ENCODE results near the gene EIF3I. TPM values are rescaled to one million over a fixed set of nuclear protein-coding genes. Genes with fewer than 3 reads are reported as not detected.

Gene EIF3I
- polyA plus RNA-seq, 1 of the 3 experiments (the other 2 are of a cell fraction), result 479 TPM

DNA sequence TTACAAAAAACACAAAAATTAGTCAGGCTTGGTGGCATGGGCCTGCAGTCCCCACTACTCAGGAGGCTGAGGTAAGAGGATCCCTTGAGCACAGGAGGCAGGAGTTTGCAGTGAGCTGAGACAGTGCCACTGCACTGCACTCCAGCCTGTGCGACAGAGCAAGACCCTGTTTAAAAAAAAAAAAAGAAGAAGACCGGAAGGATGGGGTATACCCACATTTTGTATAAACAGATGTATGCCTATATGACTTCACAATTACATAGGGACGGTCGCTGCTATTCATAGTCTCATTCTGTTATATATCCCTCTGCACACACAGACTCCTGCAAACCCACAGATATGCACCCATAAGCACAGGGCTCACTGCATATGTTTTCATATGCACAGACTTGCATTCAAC, 41.5 kb downstream of the EIF3I start:
- Histone ChIP-seq H3K9me2 (no peaks in the 10 kb centered on the region), H4K20me1 (ENCODE audit: insufficient read depth) (no peaks in the 10 kb centered on the region), H2AFZ (ENCODE audit: low read depth) (no peak overlapping the region), H3F3A (replicated peaks; ENCODE audit: insufficient read depth) (peaks cover 14% of the 10 kb centered on the region), H3K27me3 (ENCODE audit: insufficient read depth) (no peaks in the 10 kb centered on the region), H3K9ac (no peak overlapping the region), H3K27ac (ENCODE audit: low read depth in 2 of 2, low read length in 1 of 2) (no peak overlapping the region), H3K4me2 (no peak overlapping the region), H3K4me3 (ENCODE audit: low read depth in 2 of 2, low read length in 1 of 2) (no peak overlapping the region), H3K79me2 (ENCODE audit: insufficient read depth) (no peaks in the 10 kb centered on the region), H3K4me1 (ENCODE audit: control insufficient read depth in 1 of 2, insufficient read depth in 2 of 2, low read depth in 1 of 2, low read length in 1 of 2) (0 out of 4 replicates have a peak, but pooled peaks cover 0 to 3% of the 10 kb centered on the region in 2 experiments), H3K36me3 (replicated peaks in 1 of 2; ENCODE audit: control insufficient read depth in 1 of 2, insufficient read depth in 2 of 2, low read length in 1 of 2) (no peaks in the 10 kb centered on the region), H3K9me3 (no peaks in the 10 kb centered on the region)
- TF ChIP-seq TAF1 (IDR thresholded peaks at IDR 0.05; ENCODE audit: borderline replicate concordance, low read depth, low read length), result no peak
- no peak for TF ChIP-seq EP300 (IDR thresholded peaks at IDR 0.05; ENCODE audit: borderline replicate concordance in 1 of 2, low read depth in 1 of 2, low read length in 1 of 2)
- TF ChIP-seq YY1 (IDR thresholded peaks at IDR 0.05; ENCODE audit: low read depth), result no peak
- no peak for TF ChIP-seq RXRA (IDR thresholded peaks at IDR 0.05; ENCODE audit: borderline replicate concordance, low read depth)
- TF ChIP-seq USF1 (IDR thresholded peaks at IDR 0.05; ENCODE audit: borderline replicate concordance, low read depth), result no peak
- TF ChIP-seq RAD21 (IDR thresholded peaks at IDR 0.05; ENCODE audit: low read length), result no peak
- no peak for TF ChIP-seq RCOR1 (IDR thresholded peaks at IDR 0.05; ENCODE audit: low read length)
- TF ChIP-seq FOXJ3 (CRISPR knock-in tag; IDR thresholded peaks at IDR 0.05), result no peak
- no peak for TF ChIP-seq RFX5 (IDR thresholded peaks at IDR 0.05; ENCODE audit: low read length)
- no peak for TF ChIP-seq GABPA (IDR thresholded peaks at IDR 0.05; ENCODE audit: low read depth)
- TF ChIP-seq SIN3A (IDR thresholded peaks at IDR 0.05; ENCODE audit: borderline replicate concordance, low read depth, low read length), result no peak
- TF ChIP-seq, protein P1, sequence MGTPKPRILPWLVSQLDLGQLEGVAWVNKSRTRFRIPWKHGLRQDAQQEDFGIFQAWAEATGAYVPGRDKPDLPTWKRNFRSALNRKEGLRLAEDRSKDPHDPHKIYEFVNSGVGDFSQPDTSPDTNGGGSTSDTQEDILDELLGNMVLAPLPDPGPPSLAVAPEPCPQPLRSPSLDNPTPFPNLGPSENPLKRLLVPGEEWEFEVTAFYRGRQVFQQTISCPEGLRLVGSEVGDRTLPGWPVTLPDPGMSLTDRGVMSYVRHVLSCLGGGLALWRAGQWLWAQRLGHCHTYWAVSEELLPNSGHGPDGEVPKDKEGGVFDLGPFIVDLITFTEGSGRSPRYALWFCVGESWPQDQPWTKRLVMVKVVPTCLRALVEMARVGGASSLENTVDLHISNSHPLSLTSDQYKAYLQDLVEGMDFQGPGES (IDR thresholded peaks at IDR 0.05; ENCODE audit: low read depth, low read length), result no peak
- CTCF ChIA-PET, result no interaction called here
- POLR2A ChIA-PET, result no interaction called here
- no peak for DNase-seq
- WGBS (ENCODE audit: low lambda C conversion rate), result 85% methylated on average over 4 of the region's 4 CpGs

- no peaks in the 10 kb centered on the region for H4K20me1 ChIP-seq (ENCODE audit: insufficient read depth)
- H3K36me3 ChIP-seq (replicated peaks in 1 of 2; ENCODE audit: control insufficient read depth in 1 of 2, insufficient read depth in 2 of 2, low read length in 1 of 2), result no peaks in the 10 kb centered on the region
- POLR2A ChIA-PET, result no interaction called here
- no peak overlapping the region for H3K9ac ChIP-seq
- CTCF ChIA-PET, result interaction anchor here (2.4 kb wide), 1 partner anchor 18 kb away, joined by 8 read pairs; no protein-coding TSS in a partner anchor
- H3K79me2 ChIP-seq (ENCODE audit: insufficient read depth), result no peaks in the 10 kb centered on the region
- H3K4me2 ChIP-seq, result no peak overlapping the region
- DNase-seq, result no peak
- no peak overlapping the region for H3K4me3 ChIP-seq (ENCODE audit: low read depth in 2 of 2, low read length in 1 of 2)
- peaks cover 14% of the 10 kb centered on the region for H3F3A ChIP-seq (replicated peaks; ENCODE audit: insufficient read depth)
- no peaks in the 10 kb centered on the region for H3K27me3 ChIP-seq (ENCODE audit: insufficient read depth)
- H3K9me2 ChIP-seq, result no peaks in the 10 kb centered on the region
- H2AFZ ChIP-seq (ENCODE audit: low read depth), result no peak overlapping the region
- WGBS (ENCODE audit: low lambda C conversion rate), result 91% methylated on average over 9 of the region's 9 CpGs
- 0 out of 4 replicates have a peak, but pooled peaks cover 0 to 3% of the 10 kb centered on the region in 2 experiments for H3K4me1 ChIP-seq (ENCODE audit: control insufficient read depth in 1 of 2, insufficient read depth in 2 of 2, low read depth in 1 of 2, low read length in 1 of 2)
- H3K27ac ChIP-seq (ENCODE audit: low read depth in 2 of 2, low read length in 1 of 2), result no peak overlapping the region
- TF ChIP-seq, protein P2, sequence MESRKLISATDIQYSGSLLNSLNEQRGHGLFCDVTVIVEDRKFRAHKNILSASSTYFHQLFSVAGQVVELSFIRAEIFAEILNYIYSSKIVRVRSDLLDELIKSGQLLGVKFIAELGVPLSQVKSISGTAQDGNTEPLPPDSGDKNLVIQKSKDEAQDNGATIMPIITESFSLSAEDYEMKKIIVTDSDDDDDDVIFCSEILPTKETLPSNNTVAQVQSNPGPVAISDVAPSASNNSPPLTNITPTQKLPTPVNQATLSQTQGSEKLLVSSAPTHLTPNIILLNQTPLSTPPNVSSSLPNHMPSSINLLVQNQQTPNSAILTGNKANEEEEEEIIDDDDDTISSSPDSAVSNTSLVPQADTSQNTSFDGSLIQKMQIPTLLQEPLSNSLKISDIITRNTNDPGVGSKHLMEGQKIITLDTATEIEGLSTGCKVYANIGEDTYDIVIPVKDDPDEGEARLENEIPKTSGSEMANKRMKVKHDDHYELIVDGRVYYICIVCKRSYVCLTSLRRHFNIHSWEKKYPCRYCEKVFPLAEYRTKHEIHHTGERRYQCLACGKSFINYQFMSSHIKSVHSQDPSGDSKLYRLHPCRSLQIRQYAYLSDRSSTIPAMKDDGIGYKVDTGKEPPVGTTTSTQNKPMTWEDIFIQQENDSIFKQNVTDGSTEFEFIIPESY (IDR thresholded peaks at IDR 0.05; ENCODE audit: borderline replicate concordance, low read depth), result no peak
- TF ChIP-seq TAF1 (IDR thresholded peaks at IDR 0.05; ENCODE audit: borderline replicate concordance, low read depth, low read length) (no peak), RCOR1 (IDR thresholded peaks at IDR 0.05; ENCODE audit: low read length) (no peak), RAD21 (IDR thresholded peaks at IDR 0.05; ENCODE audit: low read length) (no peak), TCF12 (IDR thresholded peaks at IDR 0.05) (no peak), NFIC (IDR thresholded peaks at IDR 0.05; ENCODE audit: borderline replicate concordance) (no peak), FOXJ3 (CRISPR knock-in tag; IDR thresholded peaks at IDR 0.05) (no peak), RXRA (IDR thresholded peaks at IDR 0.05; ENCODE audit: borderline replicate concordance, low read depth) (no peak), REST (IDR thresholded peaks at IDR 0.05; ENCODE audit: low read depth, low read length) (no peak), USF2 (IDR thresholded peaks at IDR 0.05; ENCODE audit: borderline replicate concordance, low read depth, low read length) (no peak)
- TF ChIP-seq, protein P1 (IDR thresholded peaks at IDR 0.05; ENCODE audit: low read depth, low read length), result no peak
- H3K9me3 ChIP-seq, result no peaks in the 10 kb centered on the region
Observed at GRCh38 chr1:32265846-32266245, 43.6 kb downstream of the EIF3I start.

Measured in SK-N-SH (cell line).